Parathyroid adenoma (tissue), 2 donors: Measurements from ENCODE around the gene ELOVL6.
"Not testable (repeated sequence)": the region's sequence is repeated elsewhere in the genome, so short reads cannot be mapped to it uniquely, and the experiment has no call there.

ENCODE experiments used
- H2AFZ ChIP-seq: fragments of 300-600 bp; sonication (generic); one replicate; pipeline ENCODE4 v1.7.0; 2017; ENCODE audit warnings: antibody characterized with exemption, mild to moderate bottlenecking
- H3K27ac ChIP-seq: fragments of 300-600 bp; sonication (generic); one replicate; pipeline ENCODE4 v1.7.0; 2017
- H3K27me3 ChIP-seq: fragments of 300-600 bp; sonication (generic); one replicate; pipeline ENCODE4 v1.7.0; 2017; ENCODE audit warnings: low read length; ENCODE audit not compliant: control insufficient read depth, insufficient read depth
- H3K36me3 ChIP-seq: fragments of 300-600 bp; sonication (generic); one replicate; pipeline ENCODE4 v1.7.0; 2017; ENCODE audit warnings: low read length; ENCODE audit not compliant: control insufficient read depth, insufficient read depth
- H3K4me1 ChIP-seq: fragments of 300-600 bp; sonication (generic); one replicate; pipeline ENCODE4 v1.7.0; 2017; ENCODE audit warnings: control low read depth
- H3K4me2 ChIP-seq: fragments of 300-600 bp; sonication (generic); one replicate; pipeline ENCODE4 v1.7.0; 2017; ENCODE audit warnings: low read length
- H3K4me3 ChIP-seq: fragments of 300-600 bp; sonication (generic); one replicate; pipeline ENCODE4 v1.7.0; 2017; ENCODE audit warnings: low read depth, low read length
- H3K79me2 ChIP-seq: fragments of 300-600 bp; sonication (generic); one replicate; pipeline ENCODE4 v1.7.0; 2017; ENCODE audit warnings: control low read depth
- H3K9ac ChIP-seq: fragments of 300-600 bp; sonication (generic); one replicate; pipeline ENCODE4 v1.7.0; 2017; ENCODE audit warnings: mild to moderate bottlenecking
- H3K9me3 ChIP-seq: fragments of 300-600 bp; sonication (generic); one replicate; pipeline ENCODE4 v1.7.0; 2017; ENCODE audit warnings: low read length; ENCODE audit not compliant: control insufficient read depth
- TF ChIP-seq, protein P1 (sequence below): fragments of 300-600 bp; sonication (generic); IDR thresholded peaks from one replicate; pipeline ENCODE4 v1.7.0; 2017; ENCODE audit warnings: antibody characterized with exemption, mild to moderate bottlenecking
- donor health status: primary hyperparathyroidism.

The ELOVL6 gene

GRCh38 chr4:110157580-110157979, 40.8 kb downstream of the ELOVL6 start:
- no peak overlapping the region for H3K9ac ChIP-seq
- H2AFZ ChIP-seq, result no peak overlapping the region
- no peaks in the 10 kb centered on the region for H3K9me3 ChIP-seq
- no peaks in the 10 kb centered on the region for H3K27me3 ChIP-seq
- H3K4me3 ChIP-seq, result no peak overlapping the region
- H3K79me2 ChIP-seq, result no peaks in the 10 kb centered on the region
- no peaks in the 10 kb centered on the region for H3K4me1 ChIP-seq
- TF ChIP-seq, protein P1, sequence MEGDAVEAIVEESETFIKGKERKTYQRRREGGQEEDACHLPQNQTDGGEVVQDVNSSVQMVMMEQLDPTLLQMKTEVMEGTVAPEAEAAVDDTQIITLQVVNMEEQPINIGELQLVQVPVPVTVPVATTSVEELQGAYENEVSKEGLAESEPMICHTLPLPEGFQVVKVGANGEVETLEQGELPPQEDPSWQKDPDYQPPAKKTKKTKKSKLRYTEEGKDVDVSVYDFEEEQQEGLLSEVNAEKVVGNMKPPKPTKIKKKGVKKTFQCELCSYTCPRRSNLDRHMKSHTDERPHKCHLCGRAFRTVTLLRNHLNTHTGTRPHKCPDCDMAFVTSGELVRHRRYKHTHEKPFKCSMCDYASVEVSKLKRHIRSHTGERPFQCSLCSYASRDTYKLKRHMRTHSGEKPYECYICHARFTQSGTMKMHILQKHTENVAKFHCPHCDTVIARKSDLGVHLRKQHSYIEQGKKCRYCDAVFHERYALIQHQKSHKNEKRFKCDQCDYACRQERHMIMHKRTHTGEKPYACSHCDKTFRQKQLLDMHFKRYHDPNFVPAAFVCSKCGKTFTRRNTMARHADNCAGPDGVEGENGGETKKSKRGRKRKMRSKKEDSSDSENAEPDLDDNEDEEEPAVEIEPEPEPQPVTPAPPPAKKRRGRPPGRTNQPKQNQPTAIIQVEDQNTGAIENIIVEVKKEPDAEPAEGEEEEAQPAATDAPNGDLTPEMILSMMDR, result no peak
- no peak overlapping the region for H3K27ac ChIP-seq
- H3K4me2 ChIP-seq, result no peak overlapping the region
- H3K36me3 ChIP-seq, result no peaks in the 10 kb centered on the region

GRCh38 chr4:110157166-110157565, 41.2 kb downstream of the ELOVL6 start:
- not testable (repeated sequence) for H3K4me3 ChIP-seq, H3K27ac ChIP-seq, H3K27me3 ChIP-seq, H2AFZ ChIP-seq, H3K9me3 ChIP-seq, H3K9ac ChIP-seq, H3K79me2 ChIP-seq, H3K36me3 ChIP-seq, H3K4me1 ChIP-seq, H3K4me2 ChIP-seq

DNA sequence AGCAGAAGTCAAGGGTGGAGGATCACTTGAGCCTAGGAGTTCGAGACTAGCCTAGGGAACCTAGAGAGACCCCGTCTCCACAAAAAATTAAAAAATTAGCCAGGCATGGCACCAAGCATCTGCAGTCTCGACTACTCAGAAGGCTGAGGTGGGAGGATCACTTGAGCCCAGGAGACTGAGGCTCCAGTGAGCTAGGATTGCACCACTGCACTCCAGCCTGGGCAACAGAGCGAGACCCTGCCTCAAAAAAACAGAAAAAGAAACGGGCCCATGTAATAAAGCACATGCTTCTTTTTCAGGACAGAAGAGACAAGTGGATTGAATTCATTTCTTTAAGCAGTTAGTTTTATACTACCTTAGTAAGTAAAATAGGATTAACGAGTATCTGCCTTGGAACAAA, 42.0 kb downstream of the ELOVL6 start:
- no peak overlapping the region for H2AFZ ChIP-seq
- TF ChIP-seq, protein P1, result no peak
- H3K4me2 ChIP-seq, result no peak overlapping the region
- no peaks in the 10 kb centered on the region for H3K9me3 ChIP-seq
- no peaks in the 10 kb centered on the region for H3K27me3 ChIP-seq
- no peak overlapping the region for H3K4me3 ChIP-seq
- H3K36me3 ChIP-seq, result no peaks in the 10 kb centered on the region
- H3K27ac ChIP-seq, result no peak overlapping the region
- no peak overlapping the region for H3K9ac ChIP-seq
- H3K79me2 ChIP-seq, result no peaks in the 10 kb centered on the region
- no peaks in the 10 kb centered on the region for H3K4me1 ChIP-seq

- no peak overlapping the region for H3K4me3 ChIP-seq
- no peak overlapping the region for H2AFZ ChIP-seq
- H3K4me2 ChIP-seq, result no peak overlapping the region
- no peaks in the 10 kb centered on the region for H3K4me1 ChIP-seq
- H3K9me3 ChIP-seq, result no peaks in the 10 kb centered on the region
- H3K9ac ChIP-seq, result no peak overlapping the region
- H3K27ac ChIP-seq, result no peak overlapping the region
- H3K79me2 ChIP-seq, result no peaks in the 10 kb centered on the region
- no peaks in the 10 kb centered on the region for H3K36me3 ChIP-seq
- no peaks in the 10 kb centered on the region for H3K27me3 ChIP-seq
- TF ChIP-seq, protein P1, result no peak
Observed at GRCh38 chr4:110155654-110156053, 42.8 kb downstream of the ELOVL6 start.

- TF ChIP-seq, protein P1, result no peak
- no peak overlapping the region for H3K9ac ChIP-seq
- H2AFZ ChIP-seq, result no peak overlapping the region
- no peak overlapping the region for H3K27ac ChIP-seq
- no peak overlapping the region for H3K4me3 ChIP-seq
- H3K36me3 ChIP-seq, result no peaks in the 10 kb centered on the region
- H3K9me3 ChIP-seq, result no peaks in the 10 kb centered on the region
- no peak overlapping the region for H3K4me2 ChIP-seq
- no peaks in the 10 kb centered on the region for H3K27me3 ChIP-seq
- H3K4me1 ChIP-seq, result no peaks in the 10 kb centered on the region
- no peaks in the 10 kb centered on the region for H3K79me2 ChIP-seq
Observed at GRCh38 chr4:110154582-110154981, 43.8 kb downstream of the ELOVL6 start.
